GM10847 (cell line): ENCODE data around the gene GDF10.

Experiments
- POLR2A ChIP-seq: IDR thresholded peaks from 2 replicates; pipeline ENCODE4 v1.6.1; 2011; ENCODE audit not compliant: insufficient read length; ENCODE audit errors: extremely low read depth

The GDF10 gene

GRCh38 chr10:47330804-47331203, 30.8 kb downstream of the GDF10 start:
- no peak for TF ChIP-seq POLR2A

GRCh38 chr10:47331491-47331890, 31.5 kb downstream of the GDF10 start:
- no peak for TF ChIP-seq POLR2A

GRCh38 chr10:47331954-47332353, 32.0 kb downstream of the GDF10 start:
- TF ChIP-seq POLR2A: no peak

- TF ChIP-seq POLR2A: no peak
Measured at GRCh38 chr10:47332371-47332770, 32.4 kb downstream of the GDF10 start.

GRCh38 chr10:47332946-47333345, 32.9 kb downstream of the GDF10 start:
- no peak for TF ChIP-seq POLR2A

- no peak for TF ChIP-seq POLR2A
Measured at GRCh38 chr10:47333532-47333931, 33.5 kb downstream of the GDF10 start.

- TF ChIP-seq POLR2A: no peak
Measured at GRCh38 chr10:47334466-47335295, 34.7 kb downstream of the GDF10 start.

GRCh38 chr10:47335906-47336305, 35.9 kb downstream of the GDF10 start:
- no peak for TF ChIP-seq POLR2A

- TF ChIP-seq POLR2A: no peak
Measured at GRCh38 chr10:47336387-47337134, 36.6 kb downstream of the GDF10 start.

GRCh38 chr10:47337310-47337709, 37.3 kb downstream of the GDF10 start:
- no peak for TF ChIP-seq POLR2A

GRCh38 chr10:47339186-47339735, 39.3 kb downstream of the GDF10 start:
- TF ChIP-seq POLR2A: no peak

GRCh38 chr10:47339759-47340607, 40.0 kb downstream of the GDF10 start:
- no peak for TF ChIP-seq POLR2A

GRCh38 chr10:47340608-47341170, 40.7 kb downstream of the GDF10 start:
- no peak for TF ChIP-seq POLR2A

- no peak for TF ChIP-seq POLR2A
Measured at GRCh38 chr10:47344996-47345870, 45.2 kb downstream of the GDF10 start.
